ENCODE measurements around the gene KRT14. TPM values are rescaled to one million over a fixed set of nuclear protein-coding genes. Genes with fewer than 3 reads are reported as not detected.
"Not testable (repeated sequence)": the region's sequence is repeated elsewhere in the genome, so short reads cannot be mapped to it uniquely, and the experiment has no call there.

The KRT14 gene
- total RNA-seq, 2 experiments from 2014 or later = not detected

DNA sequence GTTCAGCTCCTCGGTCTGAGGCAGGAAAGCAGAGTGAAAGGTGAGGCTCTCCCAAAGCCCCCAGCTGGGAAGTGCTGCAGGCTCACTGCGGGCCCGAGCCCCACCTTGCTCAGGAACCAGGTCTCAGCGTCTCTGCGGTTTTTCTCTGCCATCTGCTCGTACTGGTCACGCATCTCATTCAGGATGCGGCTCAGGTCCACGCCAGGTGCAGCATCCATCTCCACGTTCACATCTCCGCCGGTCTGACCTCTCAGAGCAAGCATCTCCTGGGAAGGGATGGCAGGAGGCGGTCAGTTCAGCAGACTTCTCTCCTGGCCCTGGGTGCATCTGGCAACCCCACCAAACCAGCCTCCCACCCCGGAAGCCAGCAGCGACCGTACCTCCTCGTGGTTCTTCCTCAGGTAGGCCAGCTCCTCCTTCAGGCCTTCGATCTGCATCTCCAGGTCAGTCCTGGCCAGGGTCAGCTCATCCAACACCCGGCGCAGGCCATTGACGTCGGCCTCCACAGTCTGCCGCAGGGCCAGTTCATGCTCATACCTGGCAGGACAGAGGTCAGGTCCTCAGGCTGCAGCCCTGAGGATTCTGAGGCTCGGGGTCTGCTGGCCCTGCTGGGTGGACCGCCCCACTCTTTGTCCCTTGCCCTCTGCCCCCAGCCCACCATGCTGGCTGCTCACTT is 24.4 kb upstream of the KRT14 start:
- no peak overlapping the region for H3K4me3 Mint-ChIP-seq

DNA sequence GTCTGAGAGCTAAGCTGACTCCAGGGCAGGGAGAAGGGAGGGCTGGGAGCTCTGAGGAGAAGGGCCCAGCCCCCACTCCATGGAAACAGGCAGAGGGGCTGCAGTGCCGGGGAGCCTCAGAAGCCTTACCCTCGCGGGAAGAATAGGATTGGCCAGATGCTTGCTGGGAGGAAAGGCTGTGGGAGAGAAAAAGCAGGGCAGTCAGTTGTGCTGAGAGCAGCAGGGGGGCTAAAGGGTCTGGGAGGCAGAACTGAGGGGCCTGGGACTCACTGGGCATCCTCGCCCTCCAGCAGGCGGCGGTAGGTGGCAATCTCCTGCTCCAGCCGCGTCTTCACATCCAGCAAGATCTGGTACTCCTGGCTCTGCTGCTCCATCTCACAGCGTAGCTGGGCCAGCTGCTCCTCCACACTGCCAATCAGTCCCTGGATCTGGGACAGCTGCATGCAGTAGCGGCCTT is 23.4 kb upstream of the KRT14 start:
- H3K27ac Mint-ChIP-seq; CTCF ChIA-PET; DNase-seq; H3K4me3 Mint-ChIP-seq; H3K4me1 Mint-ChIP-seq (ENCODE audit: low read depth); intact Hi-C loops (cut with micrococcal nuclease): not testable (repeated sequence)
- peaks cover 17% of the 10 kb centered on the region for H3K9me3 Mint-ChIP-seq
- H3K27me3 Mint-ChIP-seq (ENCODE audit: low read depth) = peaks cover 24% of the 10 kb centered on the region
- peaks cover 10% of the 10 kb centered on the region for H3K36me3 Mint-ChIP-seq (ENCODE audit: low read depth)

More for the DNA sequence above, 24.4 kb upstream of the KRT14 start:
- Mint-ChIP-seq H3K27me3 (ENCODE audit: low read depth) (peaks cover 19% of the 10 kb centered on the region), H3K36me3 (ENCODE audit: low read depth) (peaks cover 10% of the 10 kb centered on the region), H3K9me3 (peaks cover 13% of the 10 kb centered on the region), H3K27ac (no peak overlapping the region), H3K4me1 (ENCODE audit: low read depth) (no peaks in the 10 kb centered on the region)
- DNase-seq = no peak
- CTCF ChIA-PET = no interaction called here
- intact Hi-C loops (cut with micrococcal nuclease) = no loop called here

DNA sequence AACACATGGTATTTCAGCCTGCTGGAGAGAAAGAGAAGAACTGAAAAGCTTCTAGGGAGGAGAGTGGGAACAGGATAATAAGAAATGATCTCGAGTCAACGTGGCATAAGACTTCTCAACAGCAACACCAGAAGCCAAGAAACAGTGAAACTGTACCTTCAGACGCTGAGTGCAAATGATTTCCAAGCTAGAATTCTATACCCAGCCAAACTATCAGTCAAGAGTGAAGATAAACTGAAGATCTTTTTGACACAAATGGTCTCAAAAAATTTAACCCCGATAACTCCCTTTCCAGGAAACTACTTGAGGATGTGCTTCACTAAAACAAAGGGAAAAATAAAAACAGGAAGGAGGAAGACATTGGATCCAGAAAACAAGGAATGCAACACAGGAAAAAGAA is 20.2 kb upstream of the KRT14 start:
- intact Hi-C loops (cut with micrococcal nuclease); H3K27ac Mint-ChIP-seq: not testable (repeated sequence)
- peaks cover 34% of the 10 kb centered on the region for H3K27me3 Mint-ChIP-seq (ENCODE audit: low read depth)

DNA sequence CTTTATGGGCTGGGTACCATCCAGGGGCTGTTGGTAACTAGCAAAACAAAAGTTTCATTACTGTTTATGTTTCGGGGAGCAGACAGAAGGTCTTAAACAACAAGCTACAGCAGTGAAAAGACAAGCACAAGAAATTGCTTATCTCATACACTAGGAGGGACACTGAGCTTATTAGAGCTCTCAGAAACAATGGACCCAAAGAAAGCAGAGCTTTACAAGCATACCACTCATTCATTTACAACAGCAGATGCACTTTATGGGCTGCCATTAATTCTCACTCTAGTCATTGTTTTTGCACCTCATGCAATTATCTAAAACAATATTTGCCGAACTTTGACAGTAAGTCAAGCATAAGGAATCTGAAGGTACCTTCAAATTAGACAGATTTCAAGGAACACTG is 15.8 kb upstream of the KRT14 start:
- peaks cover 25% of the 10 kb centered on the region for H3K27me3 Mint-ChIP-seq (ENCODE audit: low read depth)
- CTCF ChIA-PET = interaction anchor here (1.2 to 1.4 kb wide), 2 partner anchors 54 to 60 kb away, joined by 3 to 6 read pairs; no protein-coding TSS in a partner anchor
- peaks cover 19% of the 10 kb centered on the region for H3K9me3 Mint-ChIP-seq
- H3K4me3 Mint-ChIP-seq = no peak overlapping the region
- H3K4me1 Mint-ChIP-seq (ENCODE audit: low read depth) = no peaks in the 10 kb centered on the region
- no peak for DNase-seq
- intact Hi-C loops (cut with micrococcal nuclease) = no loop called here
- H3K36me3 Mint-ChIP-seq (ENCODE audit: low read depth) = peaks cover 10% of the 10 kb centered on the region
- no peak overlapping the region for H3K27ac Mint-ChIP-seq

More for the DNA sequence above, 20.2 kb upstream of the KRT14 start:
- CTCF ChIA-PET = interaction anchor here (0.9 kb wide), 1 partner anchor 58 kb away, joined by 3 read pairs; no protein-coding TSS in a partner anchor
- Mint-ChIP-seq H3K9me3 (peaks cover 17% of the 10 kb centered on the region), H3K36me3 (ENCODE audit: low read depth) (peaks cover 10% of the 10 kb centered on the region)
- H3K4me3 Mint-ChIP-seq; DNase-seq; H3K4me1 Mint-ChIP-seq (ENCODE audit: low read depth): not testable (repeated sequence)

DNA sequence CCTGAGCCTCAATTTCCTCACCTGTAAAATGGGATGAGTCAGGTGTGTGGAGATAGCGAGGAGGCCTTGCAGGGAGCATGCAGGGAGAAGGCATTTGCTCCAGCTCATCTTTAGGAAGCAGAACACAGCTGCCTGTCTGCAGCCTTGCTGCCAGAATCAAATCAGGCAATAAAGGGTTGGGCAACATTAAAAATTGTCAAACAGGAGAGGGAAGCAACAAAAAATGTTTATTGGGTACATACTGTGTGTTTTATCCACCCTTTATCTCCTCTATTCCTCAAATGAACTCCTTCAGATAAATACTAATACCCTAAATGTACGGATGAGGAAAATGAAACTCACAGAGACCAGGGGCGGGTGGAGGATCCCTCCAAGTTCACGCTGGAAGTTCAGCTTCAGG is 13.6 kb upstream of the KRT14 start:
- H3K27me3 Mint-ChIP-seq (ENCODE audit: low read depth) = peaks cover 10% of the 10 kb centered on the region
- intact Hi-C loops (cut with micrococcal nuclease) = no loop called here
- no peak overlapping the region for H3K4me3 Mint-ChIP-seq
- no peak overlapping the region for H3K27ac Mint-ChIP-seq
- H3K9me3 Mint-ChIP-seq = peaks cover 2% of the 10 kb centered on the region
- no peak for DNase-seq
- H3K4me1 Mint-ChIP-seq (ENCODE audit: low read depth) = no peaks in the 10 kb centered on the region
- no peaks in the 10 kb centered on the region for H3K36me3 Mint-ChIP-seq (ENCODE audit: low read depth)
- CTCF ChIA-PET = no interaction called here

DNA sequence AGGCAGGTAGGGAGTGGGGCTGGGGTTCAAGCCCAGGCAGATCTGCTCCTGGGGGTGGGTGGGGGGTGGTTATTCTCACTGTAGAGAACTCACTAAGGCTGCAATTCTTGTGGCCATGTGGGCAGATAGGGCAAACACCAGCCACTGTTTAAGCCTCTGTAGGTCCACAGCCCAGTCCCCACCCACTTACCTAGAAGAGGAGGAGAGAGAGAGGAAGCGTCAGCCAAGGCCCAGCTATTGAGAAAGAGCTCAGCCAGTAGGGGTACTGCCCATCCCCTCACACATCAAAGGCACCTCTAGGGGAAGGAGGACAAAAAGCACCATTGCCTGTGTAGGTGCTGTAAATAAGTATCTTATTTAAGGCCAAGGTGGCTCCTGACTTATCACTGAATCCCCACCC is 13.0 kb upstream of the KRT14 start:
- Mint-ChIP-seq H3K27ac (no peak overlapping the region), H3K4me1 (ENCODE audit: low read depth) (no peaks in the 10 kb centered on the region), H3K27me3 (ENCODE audit: low read depth) (peaks cover 10% of the 10 kb centered on the region), H3K36me3 (ENCODE audit: low read depth) (no peaks in the 10 kb centered on the region), H3K9me3 (peaks cover 2% of the 10 kb centered on the region), H3K4me3 (no peak overlapping the region)
- no peak for DNase-seq
- CTCF ChIA-PET = no interaction called here
- intact Hi-C loops (cut with micrococcal nuclease) = no loop called here

DNA sequence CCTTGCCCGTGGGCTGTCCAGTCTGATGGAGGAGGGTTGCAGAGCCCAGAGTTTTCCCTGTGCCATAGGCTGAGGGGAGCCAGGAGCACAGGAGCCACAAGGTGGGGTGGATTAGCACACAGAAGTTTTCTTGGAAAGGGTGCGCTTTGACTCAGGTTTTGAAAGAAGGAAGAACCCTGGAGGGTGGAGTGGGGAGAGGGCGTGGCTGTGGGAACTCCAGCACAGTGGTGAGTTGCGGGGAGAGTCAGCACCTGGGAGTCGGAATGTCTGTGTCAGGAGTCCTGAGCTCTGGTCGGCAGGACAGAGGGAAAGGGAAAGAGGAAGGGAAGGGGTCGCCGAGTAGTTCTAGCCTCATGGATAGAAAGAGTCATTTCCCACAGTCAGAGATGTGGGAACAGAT is 8.9 kb upstream of the KRT14 start:
- Mint-ChIP-seq H3K9me3 (peaks cover 2% of the 10 kb centered on the region), H3K4me3 (no peak overlapping the region), H3K27me3 (ENCODE audit: low read depth) (peaks cover 5% of the 10 kb centered on the region), H3K36me3 (ENCODE audit: low read depth) (no peaks in the 10 kb centered on the region), H3K27ac (no peak overlapping the region), H3K4me1 (ENCODE audit: low read depth) (no peaks in the 10 kb centered on the region)
- intact Hi-C loops (cut with micrococcal nuclease) = no loop called here
- CTCF ChIA-PET = interaction anchor here (0.6 kb wide), 1 partner anchor 18 kb away, joined by 3 read pairs; no protein-coding TSS in a partner anchor
- DNase-seq = no peak

DNA sequence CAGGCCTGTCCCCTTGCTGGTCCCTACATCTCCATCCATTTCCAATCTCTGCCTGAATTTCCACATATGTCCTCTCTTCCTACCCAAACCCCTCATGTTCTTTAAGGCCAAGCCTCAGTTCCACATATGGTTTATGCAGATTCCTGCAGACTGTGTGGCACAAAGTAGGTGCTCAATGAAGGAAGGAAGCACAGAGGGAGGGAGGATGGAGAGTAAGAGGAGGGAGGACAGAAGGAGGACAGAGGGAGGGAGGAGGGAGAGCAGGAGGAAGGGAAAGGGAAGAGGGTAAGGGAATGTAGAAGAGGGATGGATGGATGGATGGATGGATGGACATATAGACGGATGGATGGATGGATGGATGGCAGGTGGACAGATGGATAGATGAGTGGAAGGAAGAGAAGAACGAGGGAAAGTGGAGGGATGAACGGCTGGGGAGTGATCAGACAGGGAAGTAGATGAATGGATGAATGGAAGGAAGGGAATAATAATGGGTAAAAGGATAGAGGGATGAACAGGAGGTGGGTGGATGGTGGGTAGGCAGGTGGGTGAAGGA is 7.7 kb upstream of the KRT14 start:
- intact Hi-C loops (cut with micrococcal nuclease) = no loop called here
- CTCF ChIA-PET = no interaction called here

DNA sequence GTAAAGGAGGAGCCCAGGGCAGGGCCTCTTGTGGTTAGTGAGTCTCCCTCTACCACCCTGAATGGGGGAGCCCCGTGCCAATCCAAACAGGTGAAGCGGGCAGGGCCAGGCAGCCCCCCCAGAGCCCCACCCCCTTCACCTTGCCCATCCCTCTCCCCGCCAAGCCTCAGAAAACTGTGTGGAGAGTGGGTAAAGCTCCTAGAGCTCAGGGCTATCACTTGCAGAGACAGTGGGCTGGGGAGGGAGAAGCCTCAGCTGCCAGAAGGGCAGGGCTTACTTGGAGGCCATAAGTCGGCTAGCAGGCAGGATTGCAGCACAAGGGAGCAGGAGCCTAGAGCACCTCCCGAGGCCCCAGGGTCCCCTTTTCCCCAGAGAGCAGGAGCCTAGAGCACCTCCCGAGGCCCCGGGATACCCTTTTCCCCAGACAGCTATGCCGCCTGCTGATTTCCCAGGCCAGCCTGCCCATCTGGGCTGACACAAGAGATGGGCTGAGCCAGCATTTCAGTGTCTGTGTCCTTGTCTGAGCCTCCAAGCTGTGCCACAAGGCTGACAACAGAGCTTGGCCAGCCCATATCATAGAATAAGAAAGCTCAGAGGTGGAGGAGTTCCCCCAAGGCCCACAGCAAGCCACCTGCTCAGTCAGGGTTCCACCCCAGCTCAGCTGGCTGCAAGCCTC is 6.7 kb upstream of the KRT14 start:
- no peak overlapping the region for H3K4me3 Mint-ChIP-seq
- intact Hi-C loops (cut with micrococcal nuclease) = no loop called here
- H3K9me3 Mint-ChIP-seq = no peaks in the 10 kb centered on the region
- H3K27ac Mint-ChIP-seq = no peak overlapping the region
- peaks cover 5% of the 10 kb centered on the region for H3K27me3 Mint-ChIP-seq (ENCODE audit: low read depth)
- H3K4me1 Mint-ChIP-seq (ENCODE audit: low read depth) = no peaks in the 10 kb centered on the region
- CTCF ChIA-PET = interaction anchor here (0.7 kb wide), 1 partner anchor 139 kb away, joined by 3 read pairs; no protein-coding TSS in a partner anchor
- no peaks in the 10 kb centered on the region for H3K36me3 Mint-ChIP-seq (ENCODE audit: low read depth)
- DNase-seq = no peak

More for the DNA sequence above, 7.7 kb upstream of the KRT14 start:
- Mint-ChIP-seq H3K4me3 (no peak overlapping the region), H3K27ac (no peak overlapping the region), H3K9me3 (peaks cover 2% of the 10 kb centered on the region), H3K4me1 (ENCODE audit: low read depth) (no peaks in the 10 kb centered on the region), H3K27me3 (ENCODE audit: low read depth) (peaks cover 5% of the 10 kb centered on the region), H3K36me3 (ENCODE audit: low read depth) (no peaks in the 10 kb centered on the region)
- DNase-seq = no peak

DNA sequence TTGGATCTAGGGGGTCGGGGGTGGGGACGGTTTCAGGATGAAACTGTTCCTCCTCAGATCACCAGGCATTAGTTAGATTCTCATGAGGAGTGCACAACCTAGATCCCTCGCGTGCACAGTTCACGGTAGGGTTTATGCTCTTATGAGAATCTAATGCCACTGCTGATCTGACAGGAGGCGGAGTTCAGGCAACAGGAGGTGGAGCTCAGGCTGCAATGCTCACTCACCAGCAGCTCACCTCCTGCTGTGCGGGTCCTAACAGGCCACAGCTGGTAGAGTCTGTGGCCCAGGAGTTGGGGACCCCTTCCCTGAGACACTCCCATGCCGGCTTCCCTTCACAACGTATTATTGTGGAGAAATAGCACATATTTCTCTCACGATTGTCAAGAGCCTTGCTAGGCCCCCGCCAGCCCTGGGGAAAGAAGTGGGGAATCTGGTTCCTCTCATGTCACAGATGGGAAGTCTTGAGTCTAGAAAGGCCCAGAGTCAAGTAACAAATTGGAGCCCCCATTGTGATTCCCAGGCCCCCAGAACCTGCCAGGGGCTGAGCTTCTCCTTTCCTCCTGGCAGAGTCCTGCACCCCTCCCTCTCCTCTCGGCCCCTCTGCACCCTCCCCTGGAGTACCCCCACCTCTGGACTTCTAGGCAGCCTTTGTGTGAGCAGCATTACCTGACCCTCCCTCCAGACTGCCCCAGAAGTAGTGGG is 6.1 kb upstream of the KRT14 start:
- Mint-ChIP-seq H3K27me3 (ENCODE audit: low read depth) (peaks cover 5% of the 10 kb centered on the region), H3K27ac (no peak overlapping the region), H3K4me3 (no peak overlapping the region), H3K4me1 (ENCODE audit: low read depth) (no peaks in the 10 kb centered on the region), H3K9me3 (no peaks in the 10 kb centered on the region), H3K36me3 (ENCODE audit: low read depth) (no peaks in the 10 kb centered on the region)
- intact Hi-C loops (cut with micrococcal nuclease) = no loop called here
- no peak for DNase-seq
- CTCF ChIA-PET = interaction anchor here (0.7 kb wide), 1 partner anchor 9 kb away, joined by 5 read pairs; no protein-coding TSS in a partner anchor

DNA sequence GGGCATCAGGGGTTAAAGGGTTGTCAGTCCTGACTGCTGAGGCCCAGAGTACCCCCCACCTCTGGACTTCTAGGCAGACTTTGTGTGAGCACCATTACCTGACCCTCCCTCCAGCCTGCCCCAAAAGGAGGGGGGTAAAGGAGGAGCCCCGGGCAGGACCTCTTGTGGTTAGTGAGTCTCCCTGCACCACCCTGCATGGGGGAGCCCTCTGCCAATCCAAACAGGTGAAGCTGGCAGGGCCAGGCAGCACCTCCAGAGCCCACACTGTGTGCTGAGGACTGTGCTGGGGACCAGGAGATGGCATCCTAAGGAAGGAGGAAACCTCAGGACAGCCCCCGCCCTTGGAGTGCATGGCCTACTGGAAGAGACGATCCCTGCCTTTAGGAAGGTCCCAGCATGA is 2.6 kb upstream of the KRT14 start:
- Mint-ChIP-seq H3K4me3 (no peak overlapping the region), H3K27ac (no peak overlapping the region), H3K36me3 (ENCODE audit: low read depth) (no peaks in the 10 kb centered on the region), H3K9me3 (no peaks in the 10 kb centered on the region), H3K4me1 (ENCODE audit: low read depth) (no peaks in the 10 kb centered on the region), H3K27me3 (ENCODE audit: low read depth) (peaks cover 5% of the 10 kb centered on the region)
- DNase-seq = no peak
- intact Hi-C loops (cut with micrococcal nuclease) = no loop called here
- CTCF ChIA-PET = interaction anchor here (0.9 kb wide), 1 partner anchor 74 kb away, joined by 3 read pairs; no protein-coding TSS in a partner anchor

DNA sequence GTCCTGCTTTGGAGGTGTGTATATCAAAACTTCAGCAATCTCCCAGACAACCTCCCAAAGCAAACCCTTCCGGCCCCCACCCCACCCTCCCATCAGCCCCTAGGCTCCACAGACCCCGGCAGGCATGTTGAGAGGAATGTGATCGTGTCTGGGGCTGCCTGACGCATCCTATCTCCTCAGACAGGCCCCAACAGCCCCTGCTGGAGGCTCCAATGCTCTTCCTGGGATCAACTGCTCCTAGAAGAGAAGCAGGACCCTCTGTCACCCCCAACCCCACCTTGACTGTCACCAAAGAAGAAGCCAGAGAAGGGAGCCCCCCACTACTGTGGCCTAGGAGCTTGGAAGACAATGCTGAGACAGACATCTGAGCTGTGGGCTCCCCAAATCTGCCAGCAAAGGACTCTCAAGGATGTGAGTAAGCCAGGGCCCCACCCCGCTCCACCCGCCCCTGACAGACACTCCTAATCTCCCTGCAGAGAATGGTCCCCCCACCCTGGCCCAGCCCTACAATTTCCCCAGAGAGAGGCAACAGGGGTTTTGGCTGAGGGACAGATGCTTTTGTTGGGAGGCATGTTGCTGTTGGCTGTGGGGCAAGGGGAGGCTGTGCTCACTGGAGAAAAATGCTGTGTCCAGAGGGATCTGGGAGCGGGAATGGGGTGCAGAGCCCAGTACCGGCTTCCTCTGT is 1.6 kb upstream of the KRT14 start:
- Mint-ChIP-seq H3K36me3 (ENCODE audit: low read depth) (no peaks in the 10 kb centered on the region), H3K4me1 (ENCODE audit: low read depth) (no peaks in the 10 kb centered on the region), H3K27me3 (ENCODE audit: low read depth) (peaks cover 7% of the 10 kb centered on the region), H3K27ac (no peak overlapping the region), H3K4me3 (no peak overlapping the region), H3K9me3 (no peaks in the 10 kb centered on the region)
- intact Hi-C loops (cut with micrococcal nuclease) = no loop called here
- CTCF ChIA-PET = interaction anchor here (0.9 kb wide), 1 partner anchor 75 kb away, joined by 3 read pairs; no protein-coding TSS in a partner anchor
- DNase-seq = no peak
